ENCODE data around the gene MCTP2.

Gene MCTP2

GRCh38 chr15:94353488-94353820 is 122.1 kb downstream of the MCTP2 start:
- no peak for DNase-seq (ENCODE audit: low read depth)

DNA sequence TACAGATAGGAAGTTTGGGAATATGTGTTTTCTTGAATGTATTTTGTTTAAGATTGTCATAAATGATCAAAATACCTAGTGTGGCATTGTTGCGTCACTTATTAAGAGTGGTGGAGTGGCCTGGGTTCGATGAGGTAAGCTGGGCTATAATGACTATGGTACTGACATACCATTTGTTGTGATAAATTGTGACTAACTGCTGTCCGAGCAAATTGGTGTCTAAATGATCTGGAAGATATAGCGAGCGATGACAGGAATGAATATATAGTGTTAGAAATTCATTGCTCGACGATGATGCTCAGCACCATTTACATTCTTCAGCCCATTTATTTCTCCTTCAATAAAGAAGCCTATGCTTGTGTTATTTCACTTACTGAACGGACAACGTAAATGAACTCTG is 123.3 kb downstream of the MCTP2 start:
- DNase-seq (ENCODE audit: low read depth), result no peak

DNA sequence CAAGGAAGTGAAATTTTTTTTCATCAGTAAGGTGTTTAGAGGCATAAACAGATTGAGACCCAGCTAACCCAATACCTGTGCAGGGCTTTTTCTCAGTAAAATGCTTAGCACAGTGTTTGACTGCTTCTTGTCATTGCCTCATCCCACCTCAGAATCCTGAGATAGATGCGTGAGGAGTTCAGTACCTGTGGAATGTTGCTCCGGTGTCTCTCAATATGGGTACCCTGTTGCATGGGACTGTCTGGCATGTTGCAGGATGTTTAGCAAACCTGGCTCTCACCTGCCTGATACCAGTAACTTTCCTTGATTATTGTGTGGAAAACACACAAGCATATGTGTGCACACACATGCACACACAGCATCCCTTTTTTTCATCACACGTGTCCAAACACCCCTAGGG is 128.4 kb downstream of the MCTP2 start:
- no peak for DNase-seq (ENCODE audit: low read depth)

- DNase-seq (ENCODE audit: low read depth), result no peak
Measured at GRCh38 chr15:94360251-94360685, 128.9 kb downstream of the MCTP2 start.

GRCh38 chr15:94362385-94363092 is 131.2 kb downstream of the MCTP2 start:
- DNase-seq (ENCODE audit: low read depth), result no peak

GRCh38 chr15:94363382-94363781 is 132.0 kb downstream of the MCTP2 start:
- no peak for DNase-seq (ENCODE audit: low read depth)

DNA sequence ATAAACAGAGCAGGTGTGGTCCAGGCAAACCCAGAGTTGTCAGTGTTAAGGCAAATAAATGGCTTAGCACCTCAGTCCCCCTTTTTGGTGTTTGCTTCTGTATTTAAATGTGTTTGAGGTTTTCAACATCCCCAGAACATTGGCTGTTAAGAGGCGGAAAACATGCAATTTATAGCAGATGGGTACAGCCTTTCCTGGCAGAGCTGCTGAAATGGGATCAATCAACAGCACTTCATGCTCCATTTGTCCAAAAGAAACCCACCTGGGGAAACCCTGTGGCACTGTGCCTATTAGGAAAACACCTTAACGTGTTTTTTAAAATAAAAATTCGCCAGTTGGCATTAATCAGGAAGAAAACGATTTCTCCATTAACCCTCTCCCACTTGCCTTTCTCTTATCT is 135.4 kb downstream of the MCTP2 start:
- no peak for DNase-seq (ENCODE audit: low read depth)

GRCh38 chr15:94367726-94368535 is 136.6 kb downstream of the MCTP2 start:
- DNase-seq (ENCODE audit: low read depth), result no peak

GRCh38 chr15:94370206-94370935 is 139.0 kb downstream of the MCTP2 start:
- no peak for DNase-seq (ENCODE audit: low read depth)

DNA sequence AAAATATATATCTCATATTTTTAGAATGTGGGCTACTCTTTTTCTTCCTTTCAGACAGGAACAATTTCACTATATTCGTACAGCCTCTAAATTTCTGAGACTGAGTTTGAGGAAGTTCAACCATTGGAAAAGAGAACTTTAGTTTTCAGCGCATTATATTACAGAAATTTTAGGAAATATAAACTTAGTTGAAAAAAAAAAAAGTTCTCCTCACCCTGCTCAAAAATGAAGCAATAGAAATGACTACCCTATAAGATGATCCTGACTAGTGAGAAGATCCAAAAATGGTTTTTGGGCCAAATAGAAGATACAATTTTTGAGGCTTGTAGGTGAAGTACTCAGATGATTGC is 139.6 kb downstream of the MCTP2 start:
- no peak for DNase-seq (ENCODE audit: low read depth)

DNA sequence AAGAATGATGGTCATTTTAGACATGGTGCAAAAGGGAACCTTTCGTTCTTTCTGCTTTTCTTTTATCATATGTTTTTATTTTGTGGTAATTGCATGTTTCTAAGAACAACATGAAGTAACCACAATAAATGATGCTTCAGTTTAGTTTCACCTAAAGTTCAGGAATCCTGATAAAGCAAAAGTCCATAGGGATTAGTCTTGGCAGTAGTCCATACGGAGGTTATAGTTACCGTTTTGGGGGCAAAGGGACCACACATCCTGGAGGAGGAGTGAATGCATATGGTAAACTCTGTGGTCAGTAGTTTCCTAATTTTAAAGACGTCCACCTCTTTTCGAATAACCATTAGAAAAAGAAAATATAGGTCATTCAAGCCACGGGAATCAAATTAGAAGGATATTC is 141.5 kb downstream of the MCTP2 start:
- DNase-seq (ENCODE audit: low read depth), result no peak

- no peak for DNase-seq (ENCODE audit: low read depth)
Measured at GRCh38 chr15:94375997-94376396, 144.6 kb downstream of the MCTP2 start.

GRCh38 chr15:94379986-94380385 is 148.6 kb downstream of the MCTP2 start:
- DNase-seq (ENCODE audit: low read depth), result no peak

DNA sequence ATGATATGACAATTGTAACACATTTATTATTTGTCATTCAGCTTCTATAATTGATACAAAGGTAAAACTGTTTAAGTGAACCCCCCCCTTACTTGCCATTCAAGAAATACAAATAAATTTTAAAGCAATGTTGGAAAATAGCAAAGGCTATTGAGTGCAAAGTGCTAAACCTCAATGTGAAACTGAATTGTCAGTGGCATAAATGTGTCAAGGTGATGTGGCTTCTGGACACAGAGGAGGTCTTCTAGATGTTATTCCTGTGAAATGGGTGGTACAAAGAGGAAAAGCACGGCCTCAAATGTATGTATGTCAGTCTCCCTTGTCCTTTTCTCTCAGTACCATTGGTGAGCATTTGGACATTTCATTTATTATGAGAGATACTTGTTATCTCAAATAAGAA is 149.4 kb downstream of the MCTP2 start:
- no peak for DNase-seq (ENCODE audit: low read depth)

- DNase-seq (ENCODE audit: low read depth), result no peak
Measured at GRCh38 chr15:94381384-94381783, 150.0 kb downstream of the MCTP2 start.

- no peak for DNase-seq (ENCODE audit: low read depth)
Measured at GRCh38 chr15:94383041-94383440, 151.7 kb downstream of the MCTP2 start.

DNA sequence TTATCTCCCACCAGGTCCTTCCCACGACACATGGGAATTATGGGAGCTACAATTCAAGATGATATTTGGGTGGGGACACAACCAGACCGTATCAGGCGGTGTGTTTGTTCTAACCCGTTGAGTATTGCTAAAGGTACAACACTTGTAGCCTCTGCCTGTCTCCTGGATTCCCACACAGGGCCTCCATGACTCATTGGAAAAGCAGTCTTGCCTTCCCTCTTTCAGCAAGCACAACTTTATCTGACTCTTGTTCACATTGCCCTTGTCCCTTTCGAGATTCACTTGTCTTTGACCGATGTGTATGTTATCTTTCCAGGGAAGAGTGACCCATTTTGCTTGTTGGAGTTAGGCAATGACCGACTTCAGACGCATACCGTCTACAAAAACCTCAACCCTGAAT is 152.3 kb downstream of the MCTP2 start:
- no peak for DNase-seq (ENCODE audit: low read depth)

DNA sequence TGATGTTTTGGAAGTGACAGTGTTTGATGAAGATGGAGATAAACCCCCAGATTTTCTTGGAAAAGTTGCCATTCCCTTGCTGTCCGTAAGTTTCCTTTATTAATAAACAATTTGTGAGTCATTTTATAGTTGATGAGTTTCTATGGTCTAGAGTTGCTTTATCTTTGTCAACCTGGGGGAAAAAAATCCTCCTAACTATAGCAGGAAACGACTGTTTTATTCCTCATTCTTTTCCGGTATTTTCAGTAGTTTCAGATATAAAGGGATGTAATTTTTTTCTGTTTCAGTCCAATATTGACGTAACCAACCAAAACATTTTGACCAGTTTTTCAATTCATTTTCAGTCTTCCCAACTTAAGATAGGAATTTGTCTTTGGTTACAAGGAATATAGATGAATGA is 154.1 kb downstream of the MCTP2 start:
- DNase-seq (ENCODE audit: low read depth), result no peak

DNA sequence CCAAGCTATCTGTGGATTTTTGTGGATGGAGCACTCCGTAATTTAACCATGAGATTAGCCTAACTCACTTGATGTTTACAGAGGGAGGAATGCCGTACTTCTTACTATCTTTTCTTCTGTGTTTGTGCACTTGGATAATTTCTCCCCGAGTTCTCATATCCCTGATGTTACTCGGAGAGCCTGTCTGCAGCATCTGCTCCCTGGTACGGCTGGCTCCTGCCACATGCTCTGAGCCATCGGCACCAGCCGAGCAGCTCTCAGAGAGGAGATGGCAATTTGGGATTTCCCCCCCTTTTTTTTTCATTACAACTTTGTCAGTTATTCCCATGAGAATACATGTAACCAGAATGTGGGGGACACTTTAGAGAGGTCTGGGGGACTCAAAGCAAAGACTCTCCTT is 155.0 kb downstream of the MCTP2 start:
- no peak for DNase-seq (ENCODE audit: low read depth)

DNA sequence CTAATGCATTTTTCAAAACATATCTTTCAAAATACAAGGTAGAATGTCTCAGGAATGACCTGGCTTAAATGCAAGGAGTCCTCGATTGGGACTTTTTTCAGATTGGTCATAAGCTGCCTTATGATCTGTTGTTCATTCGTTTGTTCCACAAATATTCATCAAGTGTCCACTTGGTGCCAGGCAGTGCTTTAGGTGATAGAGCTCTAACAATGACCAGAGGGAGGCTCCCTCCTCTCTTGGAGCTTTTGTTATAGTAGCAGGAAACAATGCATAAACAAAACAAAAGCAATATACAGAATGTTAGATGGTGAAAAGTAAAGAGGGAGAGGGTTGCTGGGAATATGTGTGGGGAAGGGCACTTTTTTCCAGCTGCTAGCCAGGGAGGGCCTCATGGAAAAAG is 156.1 kb downstream of the MCTP2 start:
- no peak for DNase-seq (ENCODE audit: low read depth)

GRCh38 chr15:94387849-94388441 is 156.6 kb downstream of the MCTP2 start:
- DNase-seq (ENCODE audit: low read depth), result no peak

GRCh38 chr15:94395640-94396039 is 164.3 kb downstream of the MCTP2 start:
- no peak for DNase-seq (ENCODE audit: low read depth)

- no peak for DNase-seq (ENCODE audit: low read depth)
Measured at GRCh38 chr15:94397337-94397736, 166.0 kb downstream of the MCTP2 start.

Data from stimulated activated CD8-positive, alpha-beta memory T cell treated with anti-CD3 and anti-CD28 coated beads, Interleukin-12 subunit alpha, Interleukin-12 subunit beta, amount 100 ng/mL, for 1 hour (primary cell).